ENCODE results near the gene MYH11.

MYH11 gene

GRCh38 chr16:15691046-15691445, 165.8 kb downstream of the MYH11 start:
- CTCF ChIA-PET = no interaction called here
- no peak for TF ChIP-seq NFRKB (IDR thresholded peaks at IDR 0.05)
- no peak for TF ChIP-seq TARDBP (IDR thresholded peaks at IDR 0.05)
- no peak for TF ChIP-seq LEF1 (IDR thresholded peaks at IDR 0.05; ENCODE audit: borderline replicate concordance)
- TF ChIP-seq L3MBTL2 (conservative IDR thresholded peaks at IDR 0.05) = no peak
- TF ChIP-seq FOXA1 (IDR thresholded peaks at IDR 0.05) = no peak
- no peak for TF ChIP-seq HDGF (IDR thresholded peaks at IDR 0.05; ENCODE audit: borderline replicate concordance)
- no peak for TF ChIP-seq FOXK2 (IDR thresholded peaks at IDR 0.05)
- TF ChIP-seq ARNT (IDR thresholded peaks at IDR 0.05) = no peak
- no peak for TF ChIP-seq SUZ12 (IDR thresholded peaks at IDR 0.05)
- TF ChIP-seq BHLHE40 (IDR thresholded peaks at IDR 0.05; ENCODE audit: borderline replicate concordance) = no peak
- no peak for TF ChIP-seq FOXM1 (IDR thresholded peaks at IDR 0.05; ENCODE audit: borderline replicate concordance)
- no peak for TF ChIP-seq ELF4 (IDR thresholded peaks at IDR 0.05)
- no peak for TF ChIP-seq SP1 (IDR thresholded peaks at IDR 0.05)
- TF ChIP-seq, protein P1, sequence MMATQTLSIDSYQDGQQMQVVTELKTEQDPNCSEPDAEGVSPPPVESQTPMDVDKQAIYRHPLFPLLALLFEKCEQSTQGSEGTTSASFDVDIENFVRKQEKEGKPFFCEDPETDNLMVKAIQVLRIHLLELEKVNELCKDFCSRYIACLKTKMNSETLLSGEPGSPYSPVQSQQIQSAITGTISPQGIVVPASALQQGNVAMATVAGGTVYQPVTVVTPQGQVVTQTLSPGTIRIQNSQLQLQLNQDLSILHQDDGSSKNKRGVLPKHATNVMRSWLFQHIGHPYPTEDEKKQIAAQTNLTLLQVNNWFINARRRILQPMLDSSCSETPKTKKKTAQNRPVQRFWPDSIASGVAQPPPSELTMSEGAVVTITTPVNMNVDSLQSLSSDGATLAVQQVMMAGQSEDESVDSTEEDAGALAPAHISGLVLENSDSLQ (IDR thresholded peaks at IDR 0.05) = no peak
- no peak for TF ChIP-seq ZNF384 (IDR thresholded peaks at IDR 0.05)
- TF ChIP-seq CTBP1 (IDR thresholded peaks at IDR 0.05; ENCODE audit: borderline replicate concordance) = no peak
- POLR2A ChIA-PET = no interaction called here
- no peak for DNase-seq (ENCODE audit: extremely low spot score)

DNA sequence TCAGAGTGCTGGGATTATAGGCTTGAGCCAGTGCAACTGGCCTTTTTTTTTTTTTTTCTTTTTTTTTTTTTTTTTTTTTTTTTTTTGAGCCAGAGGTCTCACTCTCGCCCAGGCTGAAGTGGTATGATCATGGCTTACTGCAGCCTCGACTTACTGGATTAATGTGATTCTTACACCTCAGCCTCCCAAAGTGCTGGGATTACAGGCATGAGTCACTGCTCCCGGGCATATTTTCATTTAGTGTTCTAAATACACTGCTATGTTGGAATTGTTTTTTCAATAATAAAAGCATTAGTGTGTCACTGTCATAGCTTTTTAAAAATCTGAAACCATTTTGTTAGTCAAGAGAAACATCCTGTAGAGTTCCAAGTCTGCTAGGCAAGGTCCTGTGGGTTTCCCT, 166.5 kb downstream of the MYH11 start:
- ChIA-PET POLR2A (no interaction called here), CTCF (no interaction called here)
- no peak for TF ChIP-seq LEF1 (IDR thresholded peaks at IDR 0.05; ENCODE audit: borderline replicate concordance)
- TF ChIP-seq FOXK2 (IDR thresholded peaks at IDR 0.05) = no peak
- TF ChIP-seq ZNF384 (IDR thresholded peaks at IDR 0.05) = no peak
- TF ChIP-seq L3MBTL2 (conservative IDR thresholded peaks at IDR 0.05) = no peak
- no peak for TF ChIP-seq CTBP1 (IDR thresholded peaks at IDR 0.05; ENCODE audit: borderline replicate concordance)
- no peak for TF ChIP-seq SUZ12 (IDR thresholded peaks at IDR 0.05)
- no peak for TF ChIP-seq FOXA1 (IDR thresholded peaks at IDR 0.05)
- no peak for TF ChIP-seq ELF4 (IDR thresholded peaks at IDR 0.05)
- TF ChIP-seq BHLHE40 (IDR thresholded peaks at IDR 0.05; ENCODE audit: borderline replicate concordance) = no peak
- no peak for TF ChIP-seq FOXM1 (IDR thresholded peaks at IDR 0.05; ENCODE audit: borderline replicate concordance)
- TF ChIP-seq HDGF (IDR thresholded peaks at IDR 0.05; ENCODE audit: borderline replicate concordance) = no peak
- no peak for DNase-seq (ENCODE audit: extremely low spot score)

DNA sequence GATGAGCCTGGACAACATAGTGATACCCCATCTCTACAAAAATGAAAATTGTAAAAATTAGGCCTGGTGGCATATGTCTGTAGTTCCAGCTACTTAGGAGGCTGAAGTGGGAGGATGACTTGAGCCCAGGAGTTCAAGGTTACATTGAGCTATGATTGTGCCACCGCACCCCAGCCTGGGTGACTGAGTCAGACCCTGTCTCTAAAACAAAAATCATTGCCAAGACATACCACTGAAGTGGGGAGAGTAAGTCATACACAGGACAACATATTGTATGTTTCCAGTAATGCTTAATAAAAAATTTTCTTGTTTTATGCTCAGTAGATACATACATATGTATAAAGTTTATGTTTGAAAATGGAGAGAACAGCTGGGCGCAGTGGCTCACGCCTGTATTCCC, 167.5 kb downstream of the MYH11 start:
- no peak for DNase-seq (ENCODE audit: extremely low spot score)
- CTCF ChIA-PET = no interaction called here
- TF ChIP-seq, protein P1 (IDR thresholded peaks at IDR 0.05) = no peak
- TF ChIP-seq NFRKB (IDR thresholded peaks at IDR 0.05) = no peak
- no peak for TF ChIP-seq ARNT (IDR thresholded peaks at IDR 0.05)
- no peak for TF ChIP-seq CTBP1 (IDR thresholded peaks at IDR 0.05; ENCODE audit: borderline replicate concordance)
- TF ChIP-seq SUZ12 (IDR thresholded peaks at IDR 0.05) = no peak
- TF ChIP-seq HDGF (IDR thresholded peaks at IDR 0.05; ENCODE audit: borderline replicate concordance) = no peak
- no peak for TF ChIP-seq ELF4 (IDR thresholded peaks at IDR 0.05)
- TF ChIP-seq ZNF384 (IDR thresholded peaks at IDR 0.05) = no peak
- no peak for TF ChIP-seq SP1 (IDR thresholded peaks at IDR 0.05)
- no peak for TF ChIP-seq FOXA1 (IDR thresholded peaks at IDR 0.05)
- no peak for TF ChIP-seq FOXK2 (IDR thresholded peaks at IDR 0.05)
- no peak for TF ChIP-seq L3MBTL2 (conservative IDR thresholded peaks at IDR 0.05)
- no peak for TF ChIP-seq TARDBP (IDR thresholded peaks at IDR 0.05)
- no peak for TF ChIP-seq BHLHE40 (IDR thresholded peaks at IDR 0.05; ENCODE audit: borderline replicate concordance)
- TF ChIP-seq LEF1 (IDR thresholded peaks at IDR 0.05; ENCODE audit: borderline replicate concordance) = no peak
- no peak for TF ChIP-seq FOXM1 (IDR thresholded peaks at IDR 0.05; ENCODE audit: borderline replicate concordance)
- POLR2A ChIA-PET = no interaction called here

DNA sequence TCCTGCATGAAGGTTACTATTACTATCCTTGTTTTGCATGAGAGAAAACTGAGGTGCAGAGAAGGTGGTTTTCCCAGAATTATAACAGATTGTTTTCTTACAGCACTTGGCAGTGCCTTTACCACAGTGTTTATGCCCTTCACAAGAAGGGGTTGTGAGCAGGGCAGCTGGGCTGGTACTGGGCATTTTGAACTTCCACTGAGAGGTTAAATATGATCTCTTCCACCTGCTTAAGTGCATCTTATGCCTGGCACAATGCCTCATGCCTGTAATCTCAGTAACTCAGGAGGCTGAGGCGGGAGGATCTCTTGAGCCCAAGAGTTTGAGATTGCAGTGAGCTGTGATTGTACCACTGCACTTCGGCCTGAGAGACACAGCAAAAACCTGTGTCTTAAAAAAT, 170.5 kb downstream of the MYH11 start:
- DNase-seq (ENCODE audit: extremely low spot score) = no peak
- CTCF ChIA-PET = no interaction called here
- POLR2A ChIA-PET = no interaction called here
- TF ChIP-seq ARNT (IDR thresholded peaks at IDR 0.05) (no peak), LEF1 (IDR thresholded peaks at IDR 0.05; ENCODE audit: borderline replicate concordance) (no peak), BHLHE40 (IDR thresholded peaks at IDR 0.05; ENCODE audit: borderline replicate concordance) (no peak), FOXK2 (IDR thresholded peaks at IDR 0.05) (no peak), TARDBP (IDR thresholded peaks at IDR 0.05) (no peak), FOXA1 (IDR thresholded peaks at IDR 0.05) (no peak), SP1 (IDR thresholded peaks at IDR 0.05) (no peak), ZNF384 (IDR thresholded peaks at IDR 0.05) (no peak), CTBP1 (IDR thresholded peaks at IDR 0.05; ENCODE audit: borderline replicate concordance) (no peak), FOXM1 (IDR thresholded peaks at IDR 0.05; ENCODE audit: borderline replicate concordance) (no peak)
- TF ChIP-seq, protein P1 (IDR thresholded peaks at IDR 0.05) = no peak

DNA sequence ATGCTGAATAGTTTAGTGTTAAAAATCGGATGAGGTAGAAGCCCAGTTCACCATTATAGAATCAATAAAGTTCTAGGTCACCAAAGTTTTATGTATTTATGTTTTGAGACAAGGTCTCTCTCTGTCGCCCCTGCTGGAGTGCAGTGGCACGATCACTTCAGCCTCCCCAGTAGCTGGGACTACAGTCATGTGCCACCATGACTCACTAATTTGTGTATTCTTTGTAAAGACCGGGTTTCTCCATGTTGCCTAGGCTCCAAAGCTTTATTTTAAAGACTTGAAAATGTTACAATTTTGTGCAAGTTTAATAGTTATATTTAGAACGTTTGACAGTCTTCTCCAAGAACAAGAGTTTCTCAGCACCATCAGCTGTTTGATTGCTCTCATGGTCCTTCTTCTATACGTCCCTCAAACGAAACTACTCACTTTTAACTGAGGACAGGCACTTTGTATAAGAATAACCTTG, 174.7 kb downstream of the MYH11 start:
- no peak for DNase-seq (ENCODE audit: extremely low spot score)
- CTCF ChIA-PET = interaction anchor here (0.6 to 1.1 kb wide), 4 partner anchors 12 to 31 kb away, joined by 3 to 4 read pairs (median 3); no protein-coding TSS in a partner anchor
- TF ChIP-seq LEF1 (IDR thresholded peaks at IDR 0.05; ENCODE audit: borderline replicate concordance) (no peak), L3MBTL2 (conservative IDR thresholded peaks at IDR 0.05) (no peak), SP1 (IDR thresholded peaks at IDR 0.05) (no peak), BHLHE40 (IDR thresholded peaks at IDR 0.05; ENCODE audit: borderline replicate concordance) (no peak), FOXA1 (IDR thresholded peaks at IDR 0.05) (no peak), ELF4 (IDR thresholded peaks at IDR 0.05) (no peak), NFRKB (IDR thresholded peaks at IDR 0.05) (no peak), CTBP1 (IDR thresholded peaks at IDR 0.05; ENCODE audit: borderline replicate concordance) (no peak), ZNF384 (IDR thresholded peaks at IDR 0.05) (no peak), ARNT (IDR thresholded peaks at IDR 0.05) (no peak), SUZ12 (IDR thresholded peaks at IDR 0.05) (no peak)
- TF ChIP-seq, protein P1 (IDR thresholded peaks at IDR 0.05) = no peak
- POLR2A ChIA-PET = no interaction called here

Data from HEK293T (cell line).